Esophagus squamous epithelium (tissue), 4 donors: ENCODE results near the gene SPRY4.

Experiments used
- CTCF ChIP-seq, 6 experiments: fragments of 450-650 bp in 4 of 6; fragments of 200-600 bp in 2 of 6; sonication (generic) in 2 of 6; IDR thresholded peaks; one replicate each; pipeline ENCODE4 v1.5.1; 2016 to 2019; ENCODE audit warnings: antibody characterized with exemption in 6 of 6, mild to moderate bottlenecking in 4 of 6, moderate library complexity in 4 of 6
- POLR2A ChIP-seq, 4 donors: fragments of 450-650 bp; IDR thresholded peaks; one replicate each; pipeline ENCODE4 v1.6.1; 2017; ENCODE audit warnings: antibody characterized with exemption in 4 of 4, mild to moderate bottlenecking in 4 of 4, moderate library complexity in 3 of 4

- TF ChIP-seq CTCF (IDR thresholded peaks at IDR 0.05), result no peak
- no peak for TF ChIP-seq POLR2A (IDR thresholded peaks at IDR 0.05)
Measured at GRCh38 chr5:142313682-142314081, 11.1 kb downstream of the SPRY4 start.
